ENCODE data around the gene ABCC5.

The ABCC5 gene

GRCh38 chr3:183981990-183982644 is 35.6 kb downstream of the ABCC5 start:
- DNase-seq (ENCODE audit: insufficient read length, low spot score): no peak
- FAIRE-seq: no peak

GRCh38 chr3:183980403-183980802 is 37.3 kb downstream of the ABCC5 start:
- DNase-seq (ENCODE audit: insufficient read length, low spot score) (no peak), FAIRE-seq (no peak)

DNA sequence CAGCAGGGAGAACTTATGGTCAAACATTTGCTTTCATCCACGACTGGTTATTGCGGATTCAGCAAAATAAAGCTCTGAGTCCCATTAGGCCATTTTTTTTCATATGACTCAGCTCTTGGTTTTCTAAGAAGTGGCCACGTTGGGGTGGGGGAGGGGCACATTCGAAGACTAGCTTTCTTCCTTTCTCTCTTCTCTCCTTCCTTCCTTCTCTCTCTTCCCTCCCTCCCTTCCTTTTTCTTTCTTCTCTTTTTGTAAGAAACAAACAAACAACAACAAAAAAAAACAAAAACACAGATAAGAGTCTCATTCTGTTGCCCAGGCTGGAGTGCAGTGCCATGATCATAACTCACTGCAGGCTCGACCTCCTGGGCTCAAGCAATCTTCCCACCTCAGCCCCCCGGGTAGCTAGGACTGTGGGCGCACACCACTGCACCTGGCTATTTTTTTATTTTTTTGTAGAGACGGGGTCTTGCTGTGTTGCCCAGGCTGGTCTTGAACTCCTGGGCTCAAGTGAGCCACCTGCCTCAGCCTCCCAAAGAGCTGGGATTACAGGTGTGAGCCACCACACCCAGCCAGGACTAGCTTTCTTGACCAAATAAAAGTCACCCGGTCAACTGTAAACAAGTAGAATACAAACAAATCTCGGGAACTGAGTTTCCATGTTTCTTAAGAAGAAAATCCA is 41.6 kb downstream of the ABCC5 start:
- FAIRE-seq (no peak), DNase-seq (ENCODE audit: insufficient read length, low spot score) (no peak)

DNA sequence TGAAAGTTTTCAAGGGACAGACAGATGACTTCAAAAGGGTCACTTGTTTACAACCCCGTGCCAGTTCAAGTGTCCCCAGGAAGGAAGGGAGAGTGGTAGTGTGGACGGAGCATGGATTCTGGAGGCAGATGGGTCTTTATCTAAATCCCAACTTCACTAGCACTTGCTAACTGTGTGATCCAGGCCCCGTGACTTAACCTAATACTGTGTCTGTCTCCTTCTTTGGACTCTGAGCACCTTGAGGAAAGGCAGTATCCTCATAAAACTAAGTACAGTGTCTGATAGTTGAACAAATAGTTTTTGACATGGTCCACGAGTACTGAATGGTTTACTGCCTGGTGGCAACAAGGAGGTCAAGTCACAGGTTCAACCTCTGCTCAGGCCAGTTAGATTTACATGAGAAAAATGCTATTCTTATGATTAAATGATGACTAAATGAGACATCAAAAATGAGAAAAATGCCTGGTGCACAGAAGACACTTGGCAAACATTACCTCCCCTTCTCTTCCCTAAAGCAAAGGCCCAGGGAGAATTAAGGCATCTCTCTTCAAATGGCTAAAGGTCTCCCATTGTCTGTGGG is 48.9 kb downstream of the ABCC5 start:
- DNase-seq (ENCODE audit: insufficient read length, low spot score) (no peak), FAIRE-seq (no peak)

DNA sequence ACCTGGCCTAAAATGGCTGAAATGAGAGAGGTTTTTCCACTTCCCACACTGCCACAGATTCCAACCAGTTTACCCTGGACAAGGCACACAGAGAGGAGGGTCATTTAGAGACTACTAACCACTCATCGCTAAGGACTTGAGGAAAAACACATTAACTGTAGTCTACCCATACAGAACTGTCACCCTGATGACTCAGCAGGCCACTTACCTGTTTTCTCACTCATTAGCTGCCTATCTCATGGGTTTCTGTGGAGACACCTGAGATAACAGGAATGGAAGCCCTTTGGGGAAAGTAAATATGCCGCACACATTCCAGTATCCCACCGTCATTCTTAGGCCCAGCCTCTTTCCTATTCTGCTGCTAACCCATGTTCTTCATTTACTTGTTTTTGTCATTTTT is 50.0 kb downstream of the ABCC5 start:
- DNase-seq (ENCODE audit: insufficient read length, low spot score): no peak
- no peak for FAIRE-seq

DNA sequence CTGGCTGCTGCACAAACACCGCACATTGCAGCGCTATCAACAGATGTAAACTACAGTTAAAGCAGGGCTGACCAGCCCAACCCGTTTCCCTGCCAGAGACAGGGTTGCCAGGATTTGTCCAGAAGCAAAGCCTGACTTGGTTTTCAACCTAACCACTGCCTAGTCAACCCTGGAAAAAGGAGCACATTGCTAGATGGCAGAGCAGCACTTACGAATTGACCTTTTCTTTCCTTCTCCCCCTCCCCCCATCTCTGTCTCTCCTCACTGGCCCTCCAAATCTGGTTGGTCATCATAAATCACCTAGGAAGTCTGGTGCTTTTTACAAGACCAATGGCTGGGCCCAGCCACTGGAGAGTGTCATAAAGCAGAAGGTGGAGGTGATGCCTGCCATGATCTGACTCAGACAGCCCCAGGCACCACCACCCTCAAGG is 51.3 kb downstream of the ABCC5 start:
- DNase-seq (ENCODE audit: insufficient read length, low spot score): no peak
- FAIRE-seq: no peak

- DNase-seq (ENCODE audit: insufficient read length, low spot score) (no peak), FAIRE-seq (no peak)
These were observed 54.9 kb downstream of the ABCC5 start for GRCh38 chr3:183962807-183963206.

DNA sequence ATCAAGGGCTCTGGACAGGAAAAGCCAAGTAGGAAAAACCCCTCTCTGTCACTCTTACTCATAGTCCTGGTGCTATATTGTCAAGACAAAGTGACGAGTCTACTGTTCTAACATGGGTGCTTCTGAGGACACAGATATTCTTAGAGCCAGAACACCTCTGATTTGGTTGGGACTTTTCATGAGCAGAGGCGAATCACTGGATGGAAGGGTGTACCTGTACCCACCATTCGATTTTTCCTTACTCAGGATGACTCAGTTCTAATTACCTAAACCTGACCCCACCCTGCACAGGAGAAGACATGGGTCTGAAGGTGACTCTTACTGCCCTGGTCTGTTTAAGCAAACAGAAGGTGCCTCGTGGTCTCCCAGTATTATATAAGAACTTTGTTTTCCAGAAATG is 58.5 kb downstream of the ABCC5 start:
- no peak for FAIRE-seq

GRCh38 chr3:183958775-183959174 is 58.9 kb downstream of the ABCC5 start:
- DNase-seq (ENCODE audit: insufficient read length, low spot score) (no peak), FAIRE-seq (no peak)

More for the DNA sequence above, 58.5 kb downstream of the ABCC5 start:
- no peak for DNase-seq (ENCODE audit: insufficient read length, low spot score)

DNA sequence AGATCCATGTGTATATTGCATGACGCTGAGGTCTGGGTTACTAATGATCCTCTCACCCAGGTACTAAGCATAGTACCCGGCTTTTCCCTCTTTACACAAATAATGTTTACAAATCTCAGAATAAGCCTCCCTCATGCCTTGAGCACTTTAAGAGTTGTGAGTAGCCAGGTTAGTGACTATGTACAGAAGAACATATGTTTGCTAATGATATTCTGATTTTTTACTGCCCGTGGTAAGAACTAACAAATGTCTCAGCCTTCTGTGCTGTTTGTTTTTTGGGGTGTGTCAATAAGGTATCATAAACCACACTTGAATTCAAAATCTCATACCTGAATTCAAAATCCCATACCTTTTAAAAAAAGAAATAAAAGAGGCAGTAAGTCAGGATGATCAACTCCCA is 59.5 kb downstream of the ABCC5 start:
- DNase-seq (ENCODE audit: insufficient read length, low spot score) (no peak), FAIRE-seq (no peak)

GRCh38 chr3:183954875-183955274 is 62.8 kb downstream of the ABCC5 start:
- DNase-seq (ENCODE audit: insufficient read length, low spot score): no peak
- FAIRE-seq: no peak

GRCh38 chr3:183953471-183954070 is 64.1 kb downstream of the ABCC5 start:
- no peak for FAIRE-seq
- DNase-seq (ENCODE audit: insufficient read length, low spot score): no peak

DNA sequence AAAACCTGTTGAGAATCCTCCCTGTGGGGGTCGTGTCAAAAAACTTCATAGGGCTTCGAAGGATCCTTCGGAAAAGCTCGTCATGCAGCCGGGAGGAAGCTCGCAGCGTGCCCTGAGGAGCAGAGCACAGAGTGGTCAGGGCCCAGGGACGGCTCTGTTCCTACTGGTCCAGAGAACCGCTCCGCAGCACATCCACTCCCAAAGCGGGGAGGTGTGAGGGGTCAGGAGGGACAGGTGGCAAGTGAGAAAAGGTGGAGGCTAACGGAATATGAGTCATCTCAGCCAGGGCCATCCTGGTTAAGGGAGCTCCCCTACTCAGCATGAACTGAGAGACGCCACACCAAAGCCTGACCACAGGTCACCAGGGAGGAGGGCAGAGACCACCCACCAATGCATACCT is 66.2 kb downstream of the ABCC5 start:
- DNase-seq (ENCODE audit: insufficient read length, low spot score) (no peak), FAIRE-seq (no peak)

- no peak for FAIRE-seq
These were observed 68.0 kb downstream of the ABCC5 start for GRCh38 chr3:183949690-183950089.

GRCh38 chr3:183946037-183946436 is 71.6 kb downstream of the ABCC5 start:
- FAIRE-seq: no peak
- no peak for DNase-seq (ENCODE audit: insufficient read length, low spot score)

More at GRCh38 chr3:183949690-183950089, 68.0 kb downstream of the ABCC5 start:
- no peak for DNase-seq (ENCODE audit: insufficient read length, low spot score)

DNA sequence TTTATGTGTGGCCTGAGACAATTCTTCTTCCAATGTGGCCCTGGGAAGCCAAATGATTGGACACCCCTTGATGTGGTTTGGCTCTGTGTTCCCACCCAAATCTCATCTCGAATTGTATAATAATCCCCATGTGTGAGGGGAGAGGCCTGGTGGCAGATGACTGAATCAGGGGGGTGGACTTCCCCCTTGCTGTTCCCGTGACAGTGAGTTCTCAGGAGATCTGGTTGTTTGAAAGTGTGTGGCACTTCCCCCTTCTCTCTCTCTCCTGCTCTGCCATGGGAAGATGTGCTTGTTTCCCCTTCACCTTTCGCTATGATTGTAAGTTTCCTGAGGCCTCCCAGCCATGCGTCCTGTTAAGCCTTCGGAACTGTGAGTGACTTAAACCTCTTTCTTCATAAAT is 72.9 kb downstream of the ABCC5 start:
- DNase-seq (ENCODE audit: insufficient read length, low spot score) (no peak), FAIRE-seq (no peak)

GRCh38 chr3:183943739-183944138 is 73.9 kb downstream of the ABCC5 start:
- FAIRE-seq (no peak), DNase-seq (ENCODE audit: insufficient read length, low spot score) (no peak)

DNA sequence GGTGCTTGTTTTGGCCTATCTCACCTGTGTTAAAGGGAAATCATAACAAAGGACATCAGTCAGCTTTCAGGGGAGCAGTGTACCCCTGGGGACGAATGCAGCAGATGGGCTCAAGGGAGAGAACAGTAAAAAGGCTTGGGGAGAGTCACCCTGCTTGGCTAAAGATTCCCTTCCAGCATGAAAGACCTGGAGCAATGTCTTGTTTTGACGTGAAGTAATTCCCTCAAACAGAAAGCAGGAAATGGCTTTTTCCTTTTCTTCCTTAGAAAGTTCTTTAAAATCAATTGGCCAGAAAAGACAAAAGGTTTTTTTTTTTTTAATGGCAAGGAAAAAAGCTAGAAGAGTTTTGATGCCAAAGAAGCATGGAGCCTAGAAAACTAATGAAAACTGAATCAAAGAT is 76.5 kb downstream of the ABCC5 start:
- DNase-seq (ENCODE audit: insufficient read length, low spot score): no peak
- FAIRE-seq: no peak

- no peak for FAIRE-seq
- DNase-seq (ENCODE audit: insufficient read length, low spot score): peak; percentile 14
These were observed 79.9 kb downstream of the ABCC5 start for GRCh38 chr3:183937601-183938286.

GRCh38 chr3:183933160-183933559 is 84.5 kb downstream of the ABCC5 start:
- FAIRE-seq: no peak
- DNase-seq (ENCODE audit: insufficient read length, low spot score): no peak

- DNase-seq (ENCODE audit: insufficient read length, low spot score) (no peak), FAIRE-seq (no peak)
These were observed 85.8 kb downstream of the ABCC5 start for GRCh38 chr3:183931881-183932280.
